Trophoblast cell (in vitro differentiated cells and primary cell): ENCODE results near the gene KLHL8.
A peak's percentile ranks its signal among the peaks of the same experiment; 100 is the strongest.

Experiments
- DNase-seq, 2 donors: peaks; one replicate each; pipeline ENCODE4 v3.0.0-alpha.2; 2016
- H2AFZ ChIP-seq: 2 replicates; pipeline ENCODE4 v1.6.1; 2013; ENCODE audit warnings: low read length, moderate library complexity, mild to moderate bottlenecking; ENCODE audit not compliant: insufficient read depth, poor library complexity
- H2AK5ac ChIP-seq: 2 replicates; pipeline ENCODE4 v1.6.1; 2013; ENCODE audit warnings: mild to moderate bottlenecking, low read length
- H2BK120ac ChIP-seq: 2 replicates; pipeline ENCODE4 v1.6.1; 2013; ENCODE audit warnings: low read length, mild to moderate bottlenecking, moderate library complexity; ENCODE audit not compliant: insufficient read depth, poor library complexity
- H2BK12ac ChIP-seq: 2 replicates; pipeline ENCODE4 v1.6.1; 2013; ENCODE audit warnings: mild to moderate bottlenecking, low read length, moderate library complexity
- H2BK5ac ChIP-seq: 2 replicates; pipeline ENCODE4 v1.6.1; 2013; ENCODE audit warnings: low read length, low read depth, moderate library complexity, mild to moderate bottlenecking; ENCODE audit not compliant: poor library complexity
- H3K14ac ChIP-seq: 2 replicates; pipeline ENCODE4 v1.6.1; 2013; ENCODE audit warnings: mild to moderate bottlenecking, low read length
- H3K18ac ChIP-seq: 2 replicates; pipeline ENCODE4 v1.6.1; 2013; ENCODE audit warnings: mild to moderate bottlenecking, low read length
- H3K23ac ChIP-seq: 2 replicates; pipeline ENCODE4 v1.6.1; 2013; ENCODE audit warnings: low read length
- H3K27ac ChIP-seq: 2 replicates; pipeline ENCODE4 v1.5.1; 2013; ENCODE audit warnings: low read depth, mild to moderate bottlenecking, inconsistent platforms, low read length, moderate library complexity
- H3K27me3 ChIP-seq: 2 replicates; pipeline ENCODE4 v1.6.1; 2013; ENCODE audit warnings: inconsistent platforms, mild to moderate bottlenecking, low read length, moderate library complexity; ENCODE audit not compliant: insufficient read depth
- H3K36me3 ChIP-seq, 2 experiments: 1 replicate in 1 of 2; 2 replicates in 1 of 2; pipeline ENCODE4 v1.6.1; 2013; ENCODE audit warnings: low read length in 2 of 2, mild to moderate bottlenecking in 2 of 2, moderate library complexity in 1 of 2; ENCODE audit not compliant: insufficient read depth in 2 of 2, control insufficient read depth in 1 of 2
- H3K4ac ChIP-seq: 2 replicates; pipeline ENCODE4 v1.6.1; 2013; ENCODE audit warnings: low read depth, mild to moderate bottlenecking, low read length, moderate library complexity
- H3K4me1 ChIP-seq, 2 experiments: 1 replicate in 1 of 2; 2 replicates in 1 of 2; pipeline ENCODE4 v1.6.1; 2013; ENCODE audit warnings: low read length in 2 of 2, mild to moderate bottlenecking in 2 of 2, moderate library complexity in 1 of 2; ENCODE audit not compliant: insufficient read depth in 2 of 2, control insufficient read depth in 1 of 2
- H3K4me2 ChIP-seq: 2 replicates; pipeline ENCODE4 v1.6.1; 2013; ENCODE audit warnings: inconsistent platforms, mild to moderate bottlenecking, low read length, moderate library complexity
- H3K4me3 ChIP-seq: 2 replicates; pipeline ENCODE4 v1.5.1; 2013; ENCODE audit warnings: mild to moderate bottlenecking, low read depth, low read length, inconsistent platforms
- H3K79me1 ChIP-seq: one replicate; pipeline ENCODE4 v1.6.1; 2013; ENCODE audit warnings: low read length
- H3K79me2 ChIP-seq: 2 replicates; pipeline ENCODE4 v1.6.1; 2013; ENCODE audit warnings: low read length, mild to moderate bottlenecking; ENCODE audit not compliant: control insufficient read depth, insufficient read depth, poor library complexity
- H3K9ac ChIP-seq: 2 replicates; pipeline ENCODE4 v1.6.1; 2013; ENCODE audit warnings: mild to moderate bottlenecking, low read length
- H3K9me3 ChIP-seq: 2 replicates; pipeline ENCODE4 v1.6.1; 2013; ENCODE audit warnings: low read depth, mild to moderate bottlenecking, control low read depth, inconsistent platforms, low read length; ENCODE audit not compliant: insufficient read depth
- H4K12ac ChIP-seq: 2 replicates; pipeline ENCODE4 v1.6.1; 2013; ENCODE audit warnings: low read depth, mild to moderate bottlenecking, low read length, moderate library complexity
- H4K8ac ChIP-seq: 2 replicates; pipeline ENCODE4 v1.6.1; 2013; ENCODE audit warnings: low read depth, mild to moderate bottlenecking, low read length, moderate library complexity
- H4K91ac ChIP-seq: one replicate; pipeline ENCODE4 v1.6.1; 2013; ENCODE audit warnings: low read depth, mild to moderate bottlenecking, low read length, moderate library complexity
- WGBS: extraction: QIAGEN DNeasy Blood & Tissue Kit; methylation state at CpG from one replicate; pipeline ENCODE4 v1.1.7; 2013; ENCODE audit warnings: missing lambda C conversion rate; ENCODE audit not compliant: insufficient read length, insufficient coverage; ENCODE audit errors: extremely low coverage; 5-methylcytosine and 5-hydroxymethylcytosine counted together

Gene KLHL8

DNA sequence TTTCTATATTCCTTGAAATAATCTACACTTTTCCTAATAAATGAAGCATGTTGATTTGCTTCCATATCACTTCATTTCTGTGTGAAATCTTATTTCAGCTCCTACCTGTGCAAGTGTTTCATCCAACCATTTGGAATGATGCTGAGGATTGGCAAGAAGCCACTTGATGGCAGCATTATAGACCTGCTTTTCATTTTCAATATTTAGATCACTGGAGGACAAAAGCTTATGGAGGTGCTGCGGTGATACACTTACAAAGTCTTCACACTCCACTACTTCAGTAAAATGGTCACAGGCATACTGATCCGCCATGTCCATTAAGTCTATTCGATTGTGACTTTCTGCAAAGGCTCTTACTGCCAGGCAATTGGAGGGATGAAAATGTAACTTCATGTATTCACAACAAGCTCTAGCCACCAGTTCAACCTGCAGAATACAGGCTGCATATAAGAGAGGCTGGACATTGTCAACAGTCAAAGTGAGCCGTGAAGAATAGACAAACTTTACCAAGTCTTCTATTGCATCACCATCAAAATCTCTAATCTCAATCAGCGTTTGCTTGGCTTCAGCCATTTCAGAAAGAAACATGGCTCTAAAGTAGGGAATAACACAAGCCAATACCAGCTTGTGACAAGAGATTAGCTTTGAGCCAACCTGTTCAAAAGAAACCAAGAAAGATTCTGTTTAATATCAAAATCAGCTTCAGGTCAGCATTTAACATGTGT, 35.1 kb downstream of the KLHL8 start:
- Histone ChIP-seq H3K4me3 (no peak overlapping the region), H2BK120ac (no peak overlapping the region), H4K8ac (no peak overlapping the region), H3K79me1 (no peaks in the 10 kb centered on the region), H2AFZ (no peak overlapping the region), H4K12ac (no peak overlapping the region), H3K79me2 (no peaks in the 10 kb centered on the region), H3K9me3 (no peaks in the 10 kb centered on the region), H3K23ac (no peak overlapping the region), H3K4me2 (no peak overlapping the region), H4K91ac (no peak overlapping the region), H3K14ac (no peak overlapping the region), H3K27ac (no peak overlapping the region), H2BK12ac (no peak overlapping the region), H3K9ac (peak overlapping the region; percentile 19), H3K18ac (no peak overlapping the region), H2AK5ac (no peak overlapping the region), H3K27me3 (no peaks in the 10 kb centered on the region), H3K36me3 (no peaks in the 10 kb centered on the region), H2BK5ac (no peak overlapping the region), H3K4me1 (no peaks in the 10 kb centered on the region), H3K4ac (no peak overlapping the region)
- DNase-seq: no peak
- WGBS: no CpG with 5 or more reads among the region's 5 CpGs

DNA sequence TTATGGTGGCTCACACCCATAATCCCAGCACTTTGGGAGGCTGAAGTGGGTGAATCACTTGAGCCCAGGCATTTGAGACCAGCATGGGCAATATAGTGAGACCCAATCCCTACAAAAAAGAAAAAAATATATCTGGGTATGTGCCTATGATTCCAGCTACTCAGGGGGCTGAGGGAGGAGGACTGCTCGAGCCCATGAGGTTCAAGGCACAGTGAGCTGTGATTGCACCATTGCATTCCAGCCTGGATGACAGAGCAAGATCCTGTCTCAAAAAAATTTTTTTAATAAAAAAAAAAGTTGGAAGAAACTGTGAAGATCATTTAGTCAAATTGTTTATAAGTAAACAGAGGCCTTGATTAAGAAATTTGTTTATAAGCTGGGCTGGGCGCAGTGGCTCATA, 39.7 kb downstream of the KLHL8 start:
- Histone ChIP-seq H2AK5ac (no peak overlapping the region), H4K91ac (no peak overlapping the region), H2AFZ (no peak overlapping the region), H3K4ac (no peak overlapping the region), H3K27ac (no peak overlapping the region), H3K23ac (no peak overlapping the region), H3K14ac (no peak overlapping the region), H3K27me3 (no peaks in the 10 kb centered on the region), H2BK120ac (no peak overlapping the region), H3K4me1 (no peaks in the 10 kb centered on the region), H3K79me2 (no peaks in the 10 kb centered on the region), H3K9me3 (no peaks in the 10 kb centered on the region), H2BK5ac (no peak overlapping the region), H3K9ac (no peak overlapping the region), H3K4me2 (no peak overlapping the region), H4K12ac (no peak overlapping the region), H3K4me3 (no peak overlapping the region), H3K18ac (no peak overlapping the region), H4K8ac (no peak overlapping the region), H3K79me1 (no peaks in the 10 kb centered on the region), H2BK12ac (no peak overlapping the region), H3K36me3 (no peaks in the 10 kb centered on the region)
- WGBS: no CpG with 5 or more reads among the region's 2 CpGs
- no peak for DNase-seq

DNA sequence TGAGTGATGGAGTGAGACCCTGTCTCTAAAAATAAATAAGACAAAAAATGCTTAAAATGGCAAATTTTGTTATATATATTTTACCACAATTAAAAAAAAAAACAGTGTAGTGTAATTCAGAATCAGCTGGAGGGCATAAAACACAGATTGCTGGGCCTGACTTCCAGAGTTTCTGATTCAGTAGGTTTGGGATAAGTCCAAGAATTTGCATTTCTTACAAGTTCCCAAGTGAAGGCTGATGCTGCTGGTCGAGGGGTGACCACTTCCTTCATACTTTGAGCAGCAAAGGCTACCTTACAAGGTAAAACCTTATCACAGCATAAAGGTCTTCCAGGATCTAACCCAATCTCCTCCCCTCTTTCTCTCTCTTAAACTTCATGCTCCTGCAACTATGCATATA, 40.7 kb downstream of the KLHL8 start:
- Histone ChIP-seq H3K14ac (no peak overlapping the region), H3K79me2 (no peaks in the 10 kb centered on the region), H4K8ac (no peak overlapping the region), H3K23ac (no peak overlapping the region), H3K18ac (no peak overlapping the region), H3K4ac (no peak overlapping the region), H2BK12ac (no peak overlapping the region), H3K27me3 (no peaks in the 10 kb centered on the region), H3K79me1 (no peaks in the 10 kb centered on the region), H3K4me1 (no peaks in the 10 kb centered on the region), H4K12ac (no peak overlapping the region), H2BK120ac (no peak overlapping the region), H3K36me3 (no peaks in the 10 kb centered on the region), H3K9ac (no peak overlapping the region), H3K9me3 (no peaks in the 10 kb centered on the region), H3K4me2 (no peak overlapping the region), H3K4me3 (no peak overlapping the region), H2BK5ac (no peak overlapping the region), H3K27ac (no peak overlapping the region), H4K91ac (no peak overlapping the region), H2AFZ (no peak overlapping the region), H2AK5ac (no peak overlapping the region)
- WGBS: no CpG with 5 or more reads among the region's 1 CpG
- DNase-seq: no peak

DNA sequence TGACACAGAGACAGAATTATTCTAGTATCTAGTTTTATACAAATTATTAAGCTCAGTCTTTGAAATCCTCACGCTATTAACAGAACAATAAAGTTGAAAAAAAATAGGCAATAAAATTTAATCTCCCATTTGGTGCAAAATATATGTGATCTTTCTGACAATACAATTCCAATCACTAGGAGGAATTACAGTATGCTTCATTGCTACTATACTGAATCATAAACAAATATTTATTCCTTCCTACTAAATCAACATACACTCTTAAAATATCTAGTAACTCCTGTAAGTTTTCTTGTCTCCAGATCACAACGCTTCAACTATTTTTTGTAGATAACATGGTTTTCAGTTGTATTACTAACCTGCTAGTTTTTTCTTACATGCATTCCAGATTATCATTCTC, 45.7 kb downstream of the KLHL8 start:
- H3K23ac ChIP-seq: no peak overlapping the region
- no peak overlapping the region for H3K4ac ChIP-seq
- H2BK12ac ChIP-seq: no peak overlapping the region
- H3K4me2 ChIP-seq: no peak overlapping the region
- H3K9ac ChIP-seq: no peak overlapping the region
- H3K14ac ChIP-seq: no peak overlapping the region
- no peak overlapping the region for H3K18ac ChIP-seq
- no peaks in the 10 kb centered on the region for H3K79me1 ChIP-seq
- H3K4me1 ChIP-seq: no peaks in the 10 kb centered on the region
- H4K8ac ChIP-seq: no peak overlapping the region
- H3K36me3 ChIP-seq: no peaks in the 10 kb centered on the region
- no peaks in the 10 kb centered on the region for H3K27me3 ChIP-seq
- no peaks in the 10 kb centered on the region for H3K9me3 ChIP-seq
- no peak overlapping the region for H2AFZ ChIP-seq
- H3K4me3 ChIP-seq: no peak overlapping the region
- no peak overlapping the region for H3K27ac ChIP-seq
- DNase-seq: no peak
- H2BK5ac ChIP-seq: no peak overlapping the region
- no peak overlapping the region for H4K91ac ChIP-seq
- no peaks in the 10 kb centered on the region for H3K79me2 ChIP-seq
- no CpG with 5 or more reads among the region's 2 CpGs for WGBS
- no peak overlapping the region for H2BK120ac ChIP-seq
- H2AK5ac ChIP-seq: no peak overlapping the region
- H4K12ac ChIP-seq: no peak overlapping the region
